Stomach (tissue), 9 donors: Measurements from ENCODE around the gene HSD17B11. TPM values are rescaled to one million over a fixed set of nuclear protein-coding genes. Genes with fewer than 3 reads are reported as not detected.
"Not testable (repeated sequence)": the region's sequence is repeated elsewhere in the genome, so short reads cannot be mapped to it uniquely, and the experiment has no call there.

Experiments used
- DNase-seq, 2 donors: peaks; one replicate each; pipeline versions ENCODE4 v3.0.0 to v3.0.0-alpha.2; 2013 to 2019
- H3K27ac ChIP-seq, 5 donors: fragments of 200-600 bp in 4 of 5; sonication (generic) in 4 of 5; one replicate each; pipeline ENCODE4 v1.5.1; 2013 to 2019; ENCODE audit warnings: mild to moderate bottlenecking in 1 of 5, moderate library complexity in 1 of 5
- H3K27me3 ChIP-seq, 3 donors: fragments of 200-600 bp; sonication (generic); one replicate each; pipeline ENCODE4 v1.5.1; 2017 to 2019; ENCODE audit warnings: mixed run types in 1 of 3
- H3K36me3 ChIP-seq, 4 donors: fragments of 200-600 bp; sonication (generic); 1 replicate in 3 of 4; 2 replicates in 1 of 4; pipeline ENCODE4 v1.5.1; 2016 to 2019
- H3K4me1 ChIP-seq, 4 donors: fragments of 200-600 bp; sonication (generic); one replicate each; pipeline ENCODE4 v1.5.1; 2016 to 2019
- H3K4me3 ChIP-seq, 4 donors: fragments of 200-600 bp; sonication (generic) in 3 of 4; one replicate each; pipeline ENCODE4 v1.5.1; 2016 to 2019; ENCODE audit warnings: mild to moderate bottlenecking in 1 of 4
- H3K9me3 ChIP-seq, 4 donors: fragments of 200-600 bp; sonication (generic); one replicate each; pipeline ENCODE4 v1.5.1; 2016 to 2019
- EP300 ChIP-seq: sonication (generic); formaldehyde crosslinking; IDR thresholded peaks from one replicate; pipeline ENCODE4 v1.6.1; 2017; ENCODE audit warnings: antibody characterized with exemption
- POLR2A ChIP-seq, 4 donors: fragments of 450-650 bp; IDR thresholded peaks; one replicate each; pipeline ENCODE4 v1.6.1; 2016; ENCODE audit warnings: antibody characterized with exemption in 4 of 4, control low read depth in 2 of 4, mild to moderate bottlenecking in 1 of 4, moderate library complexity in 1 of 4
- POLR2AphosphoS5 ChIP-seq, 3 donors: sonication (generic); formaldehyde crosslinking; IDR thresholded peaks; one replicate each; pipeline ENCODE4 v1.6.1; 2016; ENCODE audit warnings: antibody characterized with exemption in 3 of 3
- whole genome bisulfite sequencing, 5 donors: extraction: QIAGEN DNeasy Blood & Tissue Kit in 3 of 5; methylation state at CpG; one replicate each; pipeline versions ENCODE4 v1.1.5 to v1.1.7; 2013 to 2018; 5-methylcytosine and 5-hydroxymethylcytosine counted together
- intact Hi-C: fragments of 100-400 bp; cut with DNase I; formaldehyde crosslinking; loops from one replicate; pipeline ENCODE4 v1.15.1; 2023; ENCODE audit warnings: low total_unique reads
- polyA plus RNA-seq, 3 donors: library from polyadenylated mRNA; stranded (reverse); fragments of 200-250 nt; gene quantifications; one replicate each; pipeline ENCODE4 v1.2.3, GENCODE V29; 2013
- total RNA-seq, 5 donors: library from RNA; depleted of rRNA; stranded (reverse); fragments of >200 nt; gene quantifications; one replicate each; pipeline versions ENCODE4 v1.1.0 to v1.2.3, GENCODE V29; 2014 to 2016
- TF ChIP-seq, protein P1 (sequence below), 7 experiments: fragments of 450-650 bp in 4 of 7; fragments of 200-600 bp in 3 of 7; sonication (generic) in 3 of 7; IDR thresholded peaks; one replicate each; pipeline ENCODE4 v1.5.1; 2016 to 2019; ENCODE audit warnings: antibody characterized with exemption in 7 of 7, control low read depth in 2 of 7, mild to moderate bottlenecking in 1 of 7
- donor health status: healthy with polysubstance abuse.
- donor health status: Bipolar disorder and iron deficiency.
- donor health status: healthy.

HSD17B11 gene
- total and polyA plus RNA-seq, 8 donors: 14.4 to 116 (median 55.8) TPM

DNA sequence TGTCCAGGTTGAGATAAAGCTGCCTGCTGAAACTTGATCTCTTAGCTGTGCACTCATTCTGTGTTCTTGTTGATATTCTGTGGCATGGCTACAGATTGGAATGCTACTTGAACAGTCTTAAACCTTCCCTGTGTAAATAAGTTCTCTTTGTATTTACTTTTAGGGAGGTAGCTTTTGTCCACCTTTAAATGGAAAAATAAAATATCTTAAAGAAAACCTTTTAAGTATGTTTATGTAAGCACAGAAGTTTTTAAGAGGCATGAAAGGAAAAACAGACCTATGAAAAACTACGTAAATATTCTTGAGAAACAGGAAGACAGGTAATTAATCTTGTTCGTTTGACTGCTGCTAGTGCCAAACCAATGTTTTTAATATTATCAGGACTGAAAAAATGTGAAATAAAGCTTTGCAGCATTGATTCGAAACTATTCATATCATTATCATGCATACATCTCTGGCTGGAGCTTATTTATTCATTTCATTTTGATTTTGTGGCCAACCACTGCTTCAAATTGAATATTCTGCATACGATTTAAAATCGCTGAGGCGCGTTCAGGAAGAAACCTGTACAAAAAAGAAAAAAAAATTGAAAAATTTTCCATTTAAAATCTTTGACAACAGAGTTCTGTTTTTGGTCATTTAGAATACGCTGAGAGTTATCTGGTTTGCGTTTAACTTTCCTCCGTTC, 86.1 kb downstream of the HSD17B11 start:
- Histone ChIP-seq H3K27ac (no peak overlapping the region), H3K4me3 (peak overlapping the region in 1 of 4 donors; percentile 1), H3K9me3 (no peaks in the 10 kb centered on the region), H3K27me3 (no peaks in the 10 kb centered on the region), H3K36me3 (no peaks in the 10 kb centered on the region), H3K4me1 (peaks cover 0 to 9% (median 0%) of the 10 kb centered on the region in 4 donors)
- peak in 1 of 2 donors; percentile 67 for DNase-seq
- no peak for TF ChIP-seq EP300
- peak in 1 of 3 donors; percentile 19 for TF ChIP-seq POLR2AphosphoS5 (IDR thresholded peaks at IDR 0.05)
- no peak for TF ChIP-seq POLR2A (IDR thresholded peaks at IDR 0.05)
- TF ChIP-seq, protein P1, sequence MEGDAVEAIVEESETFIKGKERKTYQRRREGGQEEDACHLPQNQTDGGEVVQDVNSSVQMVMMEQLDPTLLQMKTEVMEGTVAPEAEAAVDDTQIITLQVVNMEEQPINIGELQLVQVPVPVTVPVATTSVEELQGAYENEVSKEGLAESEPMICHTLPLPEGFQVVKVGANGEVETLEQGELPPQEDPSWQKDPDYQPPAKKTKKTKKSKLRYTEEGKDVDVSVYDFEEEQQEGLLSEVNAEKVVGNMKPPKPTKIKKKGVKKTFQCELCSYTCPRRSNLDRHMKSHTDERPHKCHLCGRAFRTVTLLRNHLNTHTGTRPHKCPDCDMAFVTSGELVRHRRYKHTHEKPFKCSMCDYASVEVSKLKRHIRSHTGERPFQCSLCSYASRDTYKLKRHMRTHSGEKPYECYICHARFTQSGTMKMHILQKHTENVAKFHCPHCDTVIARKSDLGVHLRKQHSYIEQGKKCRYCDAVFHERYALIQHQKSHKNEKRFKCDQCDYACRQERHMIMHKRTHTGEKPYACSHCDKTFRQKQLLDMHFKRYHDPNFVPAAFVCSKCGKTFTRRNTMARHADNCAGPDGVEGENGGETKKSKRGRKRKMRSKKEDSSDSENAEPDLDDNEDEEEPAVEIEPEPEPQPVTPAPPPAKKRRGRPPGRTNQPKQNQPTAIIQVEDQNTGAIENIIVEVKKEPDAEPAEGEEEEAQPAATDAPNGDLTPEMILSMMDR (IDR thresholded peaks at IDR 0.05): no peak
- WGBS, 5 donors: 27 to 57% (median 48%) methylated on average over 10 of the region's 10 CpGs
- intact Hi-C loops: no loop called here

DNA sequence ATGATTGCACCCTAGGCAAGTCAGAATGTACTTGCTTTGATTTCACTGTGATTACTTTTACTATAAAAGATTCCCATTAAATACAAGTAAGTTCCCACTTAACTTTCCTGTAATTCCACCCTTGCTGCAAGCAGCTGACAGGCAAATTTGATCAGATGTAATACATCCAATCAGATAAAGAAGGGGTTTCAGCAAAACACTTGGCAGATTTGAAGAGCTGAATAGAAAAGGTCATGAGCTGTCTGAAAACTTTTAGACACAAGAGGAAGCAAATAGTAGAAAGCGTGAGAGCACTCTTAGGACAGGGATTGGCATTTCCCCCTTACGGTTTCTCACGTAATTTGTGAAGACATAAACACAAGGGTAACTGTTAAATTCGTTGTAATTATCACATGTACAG, 91.1 kb downstream of the HSD17B11 start:
- WGBS, 5 donors: 61 to 75% (median 68%) methylated on average over 4 of the region's 4 CpGs

DNA sequence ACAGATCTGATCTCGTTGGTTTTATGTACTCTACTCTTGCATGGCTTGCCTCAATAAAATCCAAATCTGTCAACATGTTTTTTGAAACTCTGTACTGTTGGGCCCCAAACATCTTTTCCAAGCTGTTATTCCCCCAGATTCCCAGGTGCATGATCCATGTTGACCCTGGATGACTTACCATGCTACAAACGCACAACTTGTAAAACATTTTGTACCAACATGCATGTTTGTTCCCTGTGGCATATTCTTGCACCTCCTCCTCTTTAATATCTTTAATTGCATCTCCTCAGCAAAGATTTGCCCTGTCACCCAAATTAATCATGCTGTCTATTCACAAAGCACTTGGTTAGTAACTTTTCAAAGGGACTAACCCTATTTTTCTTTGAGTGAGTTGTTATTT, 92.6 kb downstream of the HSD17B11 start:
- peaks cover 4 to 17% (median 7%) of the 10 kb centered on the region in 4 donors for H3K9me3 ChIP-seq
- no peak overlapping the region for H3K4me3 ChIP-seq
- intact Hi-C loops: no loop called here
- WGBS, 5 donors: 58 to 65% (median 63%) methylated on average over 2 of the region's 2 CpGs
- no peaks in the 10 kb centered on the region for H3K27me3 ChIP-seq
- no peak for DNase-seq
- TF ChIP-seq POLR2AphosphoS5 (IDR thresholded peaks at IDR 0.05) (no peak), POLR2A (IDR thresholded peaks at IDR 0.05) (no peak), EP300 (no peak)
- TF ChIP-seq, protein P1 (IDR thresholded peaks at IDR 0.05): no peak
- no peaks in the 10 kb centered on the region for H3K4me1 ChIP-seq
- H3K36me3 ChIP-seq: no peaks in the 10 kb centered on the region
- no peak overlapping the region for H3K27ac ChIP-seq

More for the DNA sequence above, 91.1 kb downstream of the HSD17B11 start:
- Histone ChIP-seq H3K9me3 (peaks cover 0 to 1% (median 0%) of the 10 kb centered on the region in 4 donors), H3K36me3 (no peaks in the 10 kb centered on the region), H3K27ac (no peak overlapping the region), H3K27me3 (no peaks in the 10 kb centered on the region), H3K4me3 (no peak overlapping the region), H3K4me1 (no peaks in the 10 kb centered on the region)
- intact Hi-C loops: no loop called here
- TF ChIP-seq POLR2A (IDR thresholded peaks at IDR 0.05) (no peak), EP300 (no peak), POLR2AphosphoS5 (IDR thresholded peaks at IDR 0.05) (no peak)
- TF ChIP-seq, protein P1 (IDR thresholded peaks at IDR 0.05): no peak
- no peak for DNase-seq

DNA sequence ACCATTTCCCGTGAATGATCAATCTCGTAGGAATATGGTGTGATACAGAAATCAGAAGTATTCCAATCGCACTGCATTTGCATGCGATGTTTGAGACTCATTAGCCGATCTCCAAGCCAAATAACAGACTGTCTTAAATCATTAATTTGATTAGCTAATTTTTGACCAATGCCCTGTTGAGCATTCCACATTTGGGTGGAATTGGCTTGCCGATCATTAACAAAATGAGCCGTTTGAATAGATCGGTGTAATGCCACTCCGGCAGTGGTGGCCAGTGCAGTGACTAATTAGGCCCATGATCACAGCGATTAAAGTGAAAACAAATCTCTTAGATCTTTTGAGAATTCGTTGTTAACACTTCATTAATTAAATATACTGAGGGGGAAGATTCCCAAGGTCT, 96.1 kb downstream of the HSD17B11 start:
- DNase-seq, H3K36me3 ChIP-seq, H3K4me1 ChIP-seq, intact Hi-C loops, H3K27ac ChIP-seq, H3K27me3 ChIP-seq, H3K4me3 ChIP-seq: not testable (repeated sequence)
- H3K9me3 ChIP-seq: peaks cover 4 to 17% (median 10%) of the 10 kb centered on the region in 4 donors
- 71 to 96% (median 83%) methylated on average over 11 of the region's 11 CpGs for WGBS, 5 donors

DNA sequence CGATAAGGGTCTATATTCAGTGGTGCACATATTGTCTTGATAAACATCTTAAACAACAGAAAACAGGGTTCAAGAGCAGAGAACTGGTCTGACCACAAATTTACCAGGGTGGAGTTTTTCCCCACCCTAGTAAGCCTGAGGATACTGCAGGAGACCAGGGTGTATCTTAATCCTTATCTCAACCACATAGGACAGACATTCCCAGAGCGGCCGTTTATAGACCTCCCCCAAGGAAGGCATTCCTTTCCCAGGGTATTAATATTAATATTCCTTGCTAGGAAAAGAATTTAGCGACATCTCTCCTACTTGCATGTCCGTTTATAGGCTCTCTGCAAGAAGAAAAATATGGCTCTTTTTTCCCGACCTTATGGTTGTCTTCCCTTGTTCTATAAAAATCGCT, 97.1 kb downstream of the HSD17B11 start:
- H3K4me3 ChIP-seq, H3K4me1 ChIP-seq, DNase-seq, H3K27me3 ChIP-seq, H3K36me3 ChIP-seq, intact Hi-C loops, H3K27ac ChIP-seq: not testable (repeated sequence)
- H3K9me3 ChIP-seq: peaks cover 4 to 17% (median 10%) of the 10 kb centered on the region in 4 donors
- whole genome bisulfite sequencing, 5 donors: 85 to 96% (median 93%) methylated on average over 7 of the region's 7 CpGs
